Measurements from ENCODE around the gene ELAVL1. TPM values are rescaled to one million over a fixed set of nuclear protein-coding genes. Genes with fewer than 3 reads are reported as not detected.
A peak's percentile ranks its signal among the peaks of the same experiment; 100 is the strongest.

Gene ELAVL1
- total and polyA plus RNA-seq, 9 of the 15 experiments (the other 6 are each of a cell fraction or from before 2014, with no cell fraction given) = 4.3 to 172 (median 69.2) TPM

DNA sequence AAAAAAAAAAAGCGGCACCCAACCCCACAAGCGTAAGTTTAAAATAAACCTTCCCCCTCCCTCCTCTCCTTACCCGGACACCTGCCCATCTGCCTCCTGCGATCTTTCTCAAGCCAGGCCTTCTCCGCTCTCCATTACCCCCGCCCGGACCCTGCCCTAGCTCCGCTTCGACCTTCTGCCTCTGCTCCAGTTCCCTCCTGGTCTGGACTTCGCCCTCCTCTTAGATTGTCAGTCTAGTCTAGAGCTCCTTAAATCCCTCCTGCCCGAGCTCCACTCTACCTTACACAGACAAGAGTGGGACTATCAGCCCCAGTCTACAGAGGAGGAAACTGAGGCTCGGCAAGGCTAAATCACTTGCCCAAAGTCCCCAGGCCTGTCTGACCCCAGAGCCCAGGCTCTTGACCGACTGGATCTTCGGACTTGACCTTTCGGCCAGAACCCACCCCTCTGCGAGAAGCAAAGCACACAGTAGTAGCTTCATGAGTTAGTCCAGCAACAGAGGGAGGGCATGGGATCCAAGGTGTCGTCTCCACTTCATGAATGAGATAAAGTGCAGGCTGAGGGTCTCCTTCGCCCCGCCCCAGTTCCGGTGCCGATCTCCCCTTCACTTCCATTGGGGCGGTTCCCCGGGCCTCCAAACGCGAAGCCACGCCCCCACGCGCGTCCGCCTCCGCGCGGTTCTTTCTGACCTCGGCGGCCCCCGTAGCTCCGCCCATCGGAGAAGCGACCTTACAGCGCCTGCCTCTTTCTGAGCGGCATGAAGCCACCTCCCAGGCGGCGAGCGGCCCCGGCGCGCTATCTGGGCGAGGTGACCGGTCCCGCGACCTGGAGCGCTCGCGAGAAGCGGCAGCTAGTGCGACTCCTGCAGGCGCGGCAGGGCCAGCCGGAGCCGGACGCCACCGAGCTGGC, 85.6 kb downstream of the ELAVL1 start, which contains the start of gene SNAPC2 (continued):
- TF ChIP-seq NKRF (IDR thresholded peaks at IDR 0.05; ENCODE audit: borderline replicate concordance) (no peak; the same call in 1 of the 2 replicates), HNRNPH1 (optimal IDR thresholded peaks at IDR 0.05; ENCODE audit: low read depth, low read length) (no peak), HIVEP1 (CRISPR knock-in tag; IDR thresholded peaks at IDR 0.05) (no peak), THRAP3 (IDR thresholded peaks at IDR 0.05; ENCODE audit: borderline replicate concordance) (no peak), MECOM (CRISPR knock-in tag; IDR thresholded peaks at IDR 0.05) (no peak), EWSR1 (IDR thresholded peaks at IDR 0.05; ENCODE audit: borderline replicate concordance, low read depth, partially characterized antibody) (no peak), ADNP (tag; IDR thresholded peaks at IDR 0.05) (no peak), IRF1 (CRISPR knock-in tag; IDR thresholded peaks at IDR 0.05; ENCODE audit: borderline replicate concordance) (no peak), HSF4 (CRISPR knock-in tag; IDR thresholded peaks at IDR 0.05; ENCODE audit: borderline replicate concordance) (no peak), ZZZ3 (IDR thresholded peaks at IDR 0.05) (no peak), PHB (CRISPR knock-in tag; IDR thresholded peaks at IDR 0.05) (no peak), RBM25 (IDR thresholded peaks at IDR 0.05; ENCODE audit: low read depth, low read length, severe bottlenecking) (peak; percentile 94), ZNF695 (CRISPR knock-in tag; IDR thresholded peaks at IDR 0.05) (0 out of 2 replicates have a peak, but pooled peaks have one; percentile 21), HDAC8 (tag; IDR thresholded peaks at IDR 0.05) (no peak), ELF4 (CRISPR knock-in tag; IDR thresholded peaks at IDR 0.05) (no peak), NCOA2 (IDR thresholded peaks at IDR 0.05; ENCODE audit: partially characterized antibody in 2 of 2) (no peak), FOXP1 (CRISPR knock-in tag; IDR thresholded peaks at IDR 0.05) (peak; percentile 59; the same call in 1 of the 2 replicates), TBP (optimal IDR thresholded peaks at IDR 0.05; ENCODE audit: low read depth, low read length) (peak; percentile 53), RBM14 (IDR thresholded peaks at IDR 0.05; ENCODE audit: borderline replicate concordance, insufficient read depth, low read depth, low read length) (no peak)
- TF ChIP-seq, protein P1, sequence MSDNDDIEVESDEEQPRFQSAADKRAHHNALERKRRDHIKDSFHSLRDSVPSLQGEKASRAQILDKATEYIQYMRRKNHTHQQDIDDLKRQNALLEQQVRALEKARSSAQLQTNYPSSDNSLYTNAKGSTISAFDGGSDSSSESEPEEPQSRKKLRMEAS (CRISPR knock-in tag; IDR thresholded peaks at IDR 0.05) = peak; percentile 61; the same call in 1 of the 2 replicates
- TF ChIP-seq, protein P2, sequence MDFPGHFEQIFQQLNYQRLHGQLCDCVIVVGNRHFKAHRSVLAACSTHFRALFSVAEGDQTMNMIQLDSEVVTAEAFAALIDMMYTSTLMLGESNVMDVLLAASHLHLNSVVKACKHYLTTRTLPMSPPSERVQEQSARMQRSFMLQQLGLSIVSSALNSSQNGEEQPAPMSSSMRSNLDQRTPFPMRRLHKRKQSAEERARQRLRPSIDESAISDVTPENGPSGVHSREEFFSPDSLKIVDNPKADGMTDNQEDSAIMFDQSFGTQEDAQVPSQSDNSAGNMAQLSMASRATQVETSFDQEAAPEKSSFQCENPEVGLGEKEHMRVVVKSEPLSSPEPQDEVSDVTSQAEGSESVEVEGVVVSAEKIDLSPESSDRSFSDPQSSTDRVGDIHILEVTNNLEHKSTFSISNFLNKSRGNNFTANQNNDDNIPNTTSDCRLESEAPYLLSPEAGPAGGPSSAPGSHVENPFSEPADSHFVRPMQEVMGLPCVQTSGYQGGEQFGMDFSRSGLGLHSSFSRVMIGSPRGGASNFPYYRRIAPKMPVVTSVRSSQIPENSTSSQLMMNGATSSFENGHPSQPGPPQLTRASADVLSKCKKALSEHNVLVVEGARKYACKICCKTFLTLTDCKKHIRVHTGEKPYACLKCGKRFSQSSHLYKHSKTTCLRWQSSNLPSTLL (IDR thresholded peaks at IDR 0.05) = no peak
- TF ChIP-seq, protein P3, sequence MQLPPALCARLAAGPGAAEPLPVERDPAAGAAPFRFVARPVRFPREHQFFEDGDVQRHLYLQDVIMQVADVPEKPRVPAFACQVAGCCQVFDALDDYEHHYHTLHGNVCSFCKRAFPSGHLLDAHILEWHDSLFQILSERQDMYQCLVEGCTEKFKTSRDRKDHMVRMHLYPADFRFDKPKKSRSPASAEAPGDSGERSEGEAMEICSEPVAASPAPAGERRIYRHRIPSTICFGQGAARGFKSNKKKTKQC (CRISPR knock-in tag; IDR thresholded peaks at IDR 0.05) = no peak
